BE2C (cell line): Measurements from ENCODE around the gene PARVA.

Source experiments
- DNase-seq: peaks from one replicate; pipeline ENCODE4 v3.0.0-alpha.2; 2020
- H3K27me3 ChIP-seq: fragments of 250-450 bp; sonication (Bioruptor Pico); 2 replicates; pipeline ENCODE4 v1.5.1; 2020; ENCODE audit warnings: mild to moderate bottlenecking
- H3K36me3 ChIP-seq: fragments of 250-450 bp; sonication (Bioruptor Pico); 2 replicates; pipeline ENCODE4 v1.5.1; 2020; ENCODE audit warnings: mild to moderate bottlenecking
- H3K4me1 ChIP-seq: fragments of 250-450 bp; sonication (Bioruptor Pico); 2 replicates; pipeline ENCODE4 v1.5.1; 2020
- H3K4me3 ChIP-seq: 2 replicates; pipeline ENCODE4 v1.5.1; 2011; ENCODE audit warnings: low read depth, low read length
- H3K9me3 ChIP-seq: fragments of 250-450 bp; sonication (Bioruptor Pico); 2 replicates; pipeline ENCODE4 v1.5.1; 2020
- CTCF ChIP-seq: IDR thresholded peaks from 2 replicates; pipeline ENCODE4 v1.5.1; 2012; ENCODE audit warnings: mild to moderate bottlenecking, low read depth, low read length

Gene PARVA

GRCh38 chr11:12420040-12420439 is 42.7 kb downstream of the PARVA start:
- no peak for DNase-seq
- no peaks in the 10 kb centered on the region for H3K9me3 ChIP-seq
- no peaks in the 10 kb centered on the region for H3K36me3 ChIP-seq
- H3K4me3 ChIP-seq, result no peak overlapping the region
- H3K4me1 ChIP-seq, result peaks cover 4% of the 10 kb centered on the region; the same call in 1 of the 2 replicates
- TF ChIP-seq CTCF, result no peak
- no peaks in the 10 kb centered on the region for H3K27me3 ChIP-seq

DNA sequence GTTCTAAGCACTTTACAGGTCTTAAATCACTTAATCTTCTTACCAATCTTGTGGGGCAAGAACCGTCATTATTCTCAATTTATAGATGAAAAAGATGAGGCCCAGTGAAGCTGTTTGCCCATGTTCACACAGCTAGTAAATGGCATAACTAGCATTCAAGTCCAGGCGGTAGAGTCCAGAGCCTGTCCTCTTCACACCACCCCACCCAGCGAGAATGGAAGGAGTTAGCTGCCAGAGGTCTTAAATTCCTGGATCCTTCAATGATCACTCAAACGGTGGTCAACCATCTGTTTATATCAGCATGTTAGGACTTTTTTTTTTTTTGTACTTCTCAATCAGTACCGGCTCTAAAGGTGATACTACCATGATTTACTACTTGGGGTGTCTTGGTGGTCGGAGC is 43.3 kb downstream of the PARVA start:
- no peaks in the 10 kb centered on the region for H3K9me3 ChIP-seq
- no peak for TF ChIP-seq CTCF
- no peak for DNase-seq
- H3K4me1 ChIP-seq, result peaks cover 2% of the 10 kb centered on the region; the same call in 1 of the 2 replicates
- H3K27me3 ChIP-seq, result no peaks in the 10 kb centered on the region
- no peaks in the 10 kb centered on the region for H3K36me3 ChIP-seq
- H3K4me3 ChIP-seq, result no peak overlapping the region

DNA sequence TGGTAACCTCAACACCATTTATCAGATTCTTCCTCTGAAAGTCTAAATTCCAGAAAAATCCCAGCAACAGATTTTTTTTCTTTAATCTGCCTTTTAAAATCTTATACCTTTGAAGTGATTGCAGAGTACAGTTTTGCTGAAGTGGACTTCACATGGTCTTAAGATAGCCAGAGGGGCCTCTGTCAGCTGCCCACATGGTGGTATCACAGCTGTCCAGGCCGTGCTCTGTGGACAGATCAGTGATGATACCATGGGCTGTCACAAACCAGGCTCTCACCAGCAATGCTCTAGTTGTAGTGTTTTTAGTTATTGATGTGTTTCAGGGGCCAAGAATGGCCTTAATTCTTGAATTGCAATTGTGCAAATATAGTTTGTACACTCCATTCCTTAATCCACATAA is 44.0 kb downstream of the PARVA start:
- H3K27me3 ChIP-seq, result no peaks in the 10 kb centered on the region
- no peaks in the 10 kb centered on the region; the same call in 1 of the 2 replicates for H3K4me1 ChIP-seq
- no peak for TF ChIP-seq CTCF
- no peak overlapping the region for H3K4me3 ChIP-seq
- no peaks in the 10 kb centered on the region for H3K9me3 ChIP-seq
- DNase-seq, result no peak
- H3K36me3 ChIP-seq, result no peaks in the 10 kb centered on the region

GRCh38 chr11:12426176-12426575 is 48.8 kb downstream of the PARVA start:
- TF ChIP-seq CTCF, result no peak
- no peak for DNase-seq
- no peaks in the 10 kb centered on the region for H3K27me3 ChIP-seq
- H3K36me3 ChIP-seq, result no peaks in the 10 kb centered on the region
- H3K4me3 ChIP-seq, result no peak overlapping the region
- H3K9me3 ChIP-seq, result no peaks in the 10 kb centered on the region
- no peaks in the 10 kb centered on the region; the same call in 1 of the 2 replicates for H3K4me1 ChIP-seq

DNA sequence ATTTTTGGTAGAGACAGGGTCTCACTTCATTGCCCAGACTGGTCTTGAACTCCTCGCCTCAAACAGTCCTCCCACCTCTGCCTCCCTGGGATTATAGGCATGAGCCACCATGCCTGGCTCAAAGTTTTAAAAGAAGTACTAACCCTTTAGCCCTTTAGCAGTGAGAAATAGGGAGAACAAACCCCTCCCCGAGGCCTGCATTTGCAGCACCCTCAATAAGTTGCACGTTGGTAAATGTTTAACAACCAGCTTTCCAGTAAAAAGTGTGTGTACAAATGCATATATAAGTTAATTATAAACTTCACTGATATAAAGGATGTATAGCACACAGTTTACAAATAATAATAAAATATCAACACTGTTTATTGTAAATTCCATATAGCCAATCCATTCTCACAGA is 51.8 kb downstream of the PARVA start:
- H3K4me3 ChIP-seq, result no peak overlapping the region
- H3K9me3 ChIP-seq, result no peaks in the 10 kb centered on the region
- H3K36me3 ChIP-seq, result no peaks in the 10 kb centered on the region
- no peaks in the 10 kb centered on the region for H3K27me3 ChIP-seq
- DNase-seq, result no peak
- no peak for TF ChIP-seq CTCF
- no peaks in the 10 kb centered on the region; the same call in 1 of the 2 replicates for H3K4me1 ChIP-seq

DNA sequence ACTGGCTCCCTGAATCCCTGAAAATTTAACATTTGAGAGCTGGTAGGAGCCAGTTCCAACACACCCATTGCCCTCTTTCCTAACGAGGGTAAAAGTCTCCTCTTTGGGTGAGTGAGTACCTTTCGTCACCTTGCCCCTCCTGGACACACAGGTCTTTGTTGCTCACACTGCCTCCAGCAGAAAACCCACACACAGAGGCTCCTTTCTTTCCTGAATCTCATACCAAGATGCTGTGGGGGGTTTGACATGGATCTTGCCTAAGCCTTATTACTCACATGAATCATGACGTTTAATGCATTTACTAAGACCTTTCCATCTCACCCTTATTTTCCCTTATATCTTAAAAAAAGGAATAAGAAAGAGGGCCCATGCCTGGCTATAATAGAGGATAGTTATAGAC is 53.0 kb downstream of the PARVA start:
- H3K4me3 ChIP-seq, result no peak overlapping the region
- no peak for DNase-seq
- H3K4me1 ChIP-seq, result no peaks in the 10 kb centered on the region; the same call in 1 of the 2 replicates
- no peaks in the 10 kb centered on the region for H3K36me3 ChIP-seq
- no peaks in the 10 kb centered on the region for H3K27me3 ChIP-seq
- no peak for TF ChIP-seq CTCF
- H3K9me3 ChIP-seq, result no peaks in the 10 kb centered on the region
